Trophoblast cell (in vitro differentiated cells and primary cell): ENCODE results near the gene EVI5L.

ENCODE experiments used
- DNase-seq, 2 donors: peaks; one replicate each; pipeline ENCODE4 v3.0.0-alpha.2; 2016
- H2AFZ ChIP-seq: 2 replicates; pipeline ENCODE4 v1.6.1; 2013; ENCODE audit warnings: low read length, moderate library complexity, mild to moderate bottlenecking; ENCODE audit not compliant: insufficient read depth, poor library complexity
- H2AK5ac ChIP-seq: 2 replicates; pipeline ENCODE4 v1.6.1; 2013; ENCODE audit warnings: mild to moderate bottlenecking, low read length
- H2BK120ac ChIP-seq: 2 replicates; pipeline ENCODE4 v1.6.1; 2013; ENCODE audit warnings: low read length, mild to moderate bottlenecking, moderate library complexity; ENCODE audit not compliant: insufficient read depth, poor library complexity
- H2BK12ac ChIP-seq: 2 replicates; pipeline ENCODE4 v1.6.1; 2013; ENCODE audit warnings: mild to moderate bottlenecking, low read length, moderate library complexity
- H2BK5ac ChIP-seq: 2 replicates; pipeline ENCODE4 v1.6.1; 2013; ENCODE audit warnings: low read length, low read depth, moderate library complexity, mild to moderate bottlenecking; ENCODE audit not compliant: poor library complexity
- H3K14ac ChIP-seq: 2 replicates; pipeline ENCODE4 v1.6.1; 2013; ENCODE audit warnings: mild to moderate bottlenecking, low read length
- H3K18ac ChIP-seq: 2 replicates; pipeline ENCODE4 v1.6.1; 2013; ENCODE audit warnings: mild to moderate bottlenecking, low read length
- H3K23ac ChIP-seq: 2 replicates; pipeline ENCODE4 v1.6.1; 2013; ENCODE audit warnings: low read length
- H3K27ac ChIP-seq: 2 replicates; pipeline ENCODE4 v1.5.1; 2013; ENCODE audit warnings: low read depth, mild to moderate bottlenecking, inconsistent platforms, low read length, moderate library complexity
- H3K27me3 ChIP-seq: 2 replicates; pipeline ENCODE4 v1.6.1; 2013; ENCODE audit warnings: inconsistent platforms, mild to moderate bottlenecking, low read length, moderate library complexity; ENCODE audit not compliant: insufficient read depth
- H3K36me3 ChIP-seq, 2 experiments: 1 replicate in 1 of 2; 2 replicates in 1 of 2; pipeline ENCODE4 v1.6.1; 2013; ENCODE audit warnings: low read length in 2 of 2, mild to moderate bottlenecking in 2 of 2, moderate library complexity in 1 of 2; ENCODE audit not compliant: insufficient read depth in 2 of 2, control insufficient read depth in 1 of 2
- H3K4ac ChIP-seq: 2 replicates; pipeline ENCODE4 v1.6.1; 2013; ENCODE audit warnings: low read depth, mild to moderate bottlenecking, low read length, moderate library complexity
- H3K4me1 ChIP-seq, 2 experiments: 1 replicate in 1 of 2; 2 replicates in 1 of 2; pipeline ENCODE4 v1.6.1; 2013; ENCODE audit warnings: low read length in 2 of 2, mild to moderate bottlenecking in 2 of 2, moderate library complexity in 1 of 2; ENCODE audit not compliant: insufficient read depth in 2 of 2, control insufficient read depth in 1 of 2
- H3K4me2 ChIP-seq: 2 replicates; pipeline ENCODE4 v1.6.1; 2013; ENCODE audit warnings: inconsistent platforms, mild to moderate bottlenecking, low read length, moderate library complexity
- H3K4me3 ChIP-seq: 2 replicates; pipeline ENCODE4 v1.5.1; 2013; ENCODE audit warnings: mild to moderate bottlenecking, low read depth, low read length, inconsistent platforms
- H3K79me1 ChIP-seq: one replicate; pipeline ENCODE4 v1.6.1; 2013; ENCODE audit warnings: low read length
- H3K79me2 ChIP-seq: 2 replicates; pipeline ENCODE4 v1.6.1; 2013; ENCODE audit warnings: low read length, mild to moderate bottlenecking; ENCODE audit not compliant: control insufficient read depth, insufficient read depth, poor library complexity
- H3K9ac ChIP-seq: 2 replicates; pipeline ENCODE4 v1.6.1; 2013; ENCODE audit warnings: mild to moderate bottlenecking, low read length
- H3K9me3 ChIP-seq: 2 replicates; pipeline ENCODE4 v1.6.1; 2013; ENCODE audit warnings: low read depth, mild to moderate bottlenecking, control low read depth, inconsistent platforms, low read length; ENCODE audit not compliant: insufficient read depth
- H4K12ac ChIP-seq: 2 replicates; pipeline ENCODE4 v1.6.1; 2013; ENCODE audit warnings: low read depth, mild to moderate bottlenecking, low read length, moderate library complexity
- H4K8ac ChIP-seq: 2 replicates; pipeline ENCODE4 v1.6.1; 2013; ENCODE audit warnings: low read depth, mild to moderate bottlenecking, low read length, moderate library complexity
- H4K91ac ChIP-seq: one replicate; pipeline ENCODE4 v1.6.1; 2013; ENCODE audit warnings: low read depth, mild to moderate bottlenecking, low read length, moderate library complexity
- WGBS: extraction: QIAGEN DNeasy Blood & Tissue Kit; methylation state at CpG from one replicate; pipeline ENCODE4 v1.1.7; 2013; ENCODE audit warnings: missing lambda C conversion rate; ENCODE audit not compliant: insufficient read length, insufficient coverage; ENCODE audit errors: extremely low coverage; 5-methylcytosine and 5-hydroxymethylcytosine counted together

EVI5L gene

GRCh38 chr19:7870571-7871436 is 40.8 kb downstream of the EVI5L start:
- WGBS = no CpG with 5 or more reads among the region's 11 CpGs
- Histone ChIP-seq H3K36me3 (no peaks in the 10 kb centered on the region), H3K4me2 (no peak overlapping the region), H3K4me3 (no peak overlapping the region), H3K79me1 (peaks cover 3% of the 10 kb centered on the region), H4K91ac (no peak overlapping the region), H3K23ac (no peak overlapping the region), H2BK12ac (no peak overlapping the region), H3K9ac (no peak overlapping the region), H3K27me3 (peaks cover 19% of the 10 kb centered on the region), H3K9me3 (peaks cover 13% of the 10 kb centered on the region), H3K14ac (no peak overlapping the region), H4K8ac (no peak overlapping the region), H3K4me1 (peaks cover 16 to 40% of the 10 kb centered on the region in 2 experiments), H4K12ac (no peak overlapping the region), H2BK5ac (no peak overlapping the region), H3K79me2 (no peaks in the 10 kb centered on the region), H2BK120ac (no peak overlapping the region), H3K4ac (no peak overlapping the region), H3K18ac (no peak overlapping the region), H2AK5ac (no peak overlapping the region), H3K27ac (peak overlapping the region; percentile 16), H2AFZ (no peak overlapping the region)
- peak; percentile 60 to 69 for DNase-seq

DNA sequence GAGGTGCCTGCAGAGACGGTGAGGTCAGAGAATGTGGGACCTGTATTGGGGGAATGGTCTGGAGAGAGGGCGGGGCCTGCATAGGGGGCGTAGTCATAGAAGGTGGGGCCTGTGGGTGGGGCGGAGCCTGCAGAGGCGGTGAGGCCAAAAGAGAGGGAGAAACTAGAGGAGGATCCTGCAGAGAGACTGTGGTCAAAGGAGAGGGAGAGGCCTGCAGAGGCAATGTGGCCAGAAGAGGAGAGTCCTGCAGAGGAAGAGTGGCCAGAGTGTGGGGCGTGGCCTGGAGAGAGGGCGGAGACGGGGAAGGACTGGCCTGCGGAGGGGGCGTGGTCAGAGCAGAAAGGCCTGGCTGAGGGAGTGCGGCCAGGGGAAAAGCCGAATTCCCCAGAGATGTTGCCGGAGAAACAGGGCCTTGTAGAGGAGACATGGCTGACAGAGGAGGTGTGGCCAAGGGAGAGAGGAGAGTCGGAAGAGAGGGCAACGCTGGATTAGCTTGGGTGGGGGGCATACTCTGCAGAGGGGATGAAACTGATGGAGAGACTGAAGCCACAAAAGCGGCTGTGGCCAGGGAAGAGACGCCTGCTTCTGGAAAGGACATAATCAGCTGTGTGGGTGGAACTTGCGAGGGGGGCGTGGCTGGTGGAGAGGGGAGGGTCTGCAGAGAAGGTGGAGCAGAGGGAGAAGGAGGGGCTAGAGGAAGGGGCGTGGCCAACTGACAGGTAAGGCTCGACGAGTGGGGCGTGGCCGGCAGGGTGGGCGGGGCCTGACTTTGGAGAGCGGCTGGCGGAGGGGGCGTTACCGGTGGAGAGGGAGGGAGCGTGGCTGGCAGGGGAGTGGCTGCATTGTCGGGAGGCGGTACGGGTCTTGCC is 41.7 kb downstream of the EVI5L start:
- no peak overlapping the region for H4K91ac ChIP-seq
- no peak overlapping the region for H3K4ac ChIP-seq
- H3K4me2 ChIP-seq = peak overlapping the region; percentile 13
- H3K27me3 ChIP-seq = peaks cover 19% of the 10 kb centered on the region
- H2AFZ ChIP-seq = peak overlapping the region; percentile 30
- no peak overlapping the region for H3K4me3 ChIP-seq
- no peak overlapping the region for H3K14ac ChIP-seq
- peaks cover 16 to 40% of the 10 kb centered on the region in 2 experiments for H3K4me1 ChIP-seq
- peaks cover 13% of the 10 kb centered on the region for H3K9me3 ChIP-seq
- H3K9ac ChIP-seq = no peak overlapping the region
- no peak overlapping the region for H3K18ac ChIP-seq
- H4K12ac ChIP-seq = peak overlapping the region; percentile 12
- H3K23ac ChIP-seq = no peak overlapping the region
- no peaks in the 10 kb centered on the region for H3K36me3 ChIP-seq
- H3K27ac ChIP-seq = peak overlapping the region; percentile 13
- no peak overlapping the region for H2BK5ac ChIP-seq
- no peak overlapping the region for H2BK12ac ChIP-seq
- H2AK5ac ChIP-seq = no peak overlapping the region
- H3K79me2 ChIP-seq = no peaks in the 10 kb centered on the region
- no CpG with 5 or more reads among the region's 33 CpGs for WGBS
- peaks cover 3% of the 10 kb centered on the region for H3K79me1 ChIP-seq
- H2BK120ac ChIP-seq = no peak overlapping the region
- H4K8ac ChIP-seq = peak overlapping the region; percentile 8
- peak; percentile 93 to 97 for DNase-seq

DNA sequence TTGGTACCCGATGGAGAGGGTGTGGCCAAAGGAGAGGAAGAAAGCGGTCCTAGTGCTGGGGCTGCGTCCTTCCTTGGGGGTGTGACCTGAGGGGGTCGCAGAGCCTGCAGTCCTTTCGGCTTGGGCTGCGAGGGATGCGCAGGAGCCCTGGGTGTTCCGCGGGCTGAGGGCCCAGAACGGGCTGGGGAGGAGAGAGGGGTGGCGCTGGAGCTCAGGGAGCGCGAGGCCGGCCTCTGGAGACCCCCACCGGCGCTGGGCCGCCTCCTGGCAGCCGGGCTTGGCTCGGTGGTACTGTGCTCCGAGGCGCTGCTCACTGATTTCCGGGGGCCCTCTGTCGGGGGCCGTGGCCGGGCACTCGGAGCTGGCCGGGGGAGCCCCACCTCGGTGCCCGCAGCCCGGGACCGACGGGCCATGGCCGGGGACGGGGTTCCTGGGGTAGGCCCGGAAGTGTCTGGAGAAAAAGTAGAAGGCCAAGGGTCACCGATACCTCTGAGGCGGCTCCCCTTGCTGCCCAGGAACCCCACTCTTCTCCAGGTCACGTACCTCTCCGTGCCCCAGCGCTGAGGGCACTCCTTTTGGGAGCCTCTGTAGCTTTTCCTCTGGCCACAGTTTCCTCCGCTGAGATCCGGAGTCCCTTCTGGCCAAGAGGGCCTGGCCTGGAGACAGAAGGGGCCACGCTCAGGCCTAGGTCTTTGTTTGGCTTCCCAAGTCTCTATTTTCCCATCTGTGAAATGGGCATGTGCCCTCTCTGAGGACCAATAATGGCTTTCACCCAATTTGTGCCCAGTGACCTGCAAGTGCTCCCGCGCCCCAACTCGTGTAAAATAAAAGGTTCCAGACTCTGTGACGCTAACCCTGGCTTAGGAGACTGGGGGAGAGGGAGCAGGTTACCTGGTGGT is 42.5 kb downstream of the EVI5L start:
- H3K79me2 ChIP-seq = no peaks in the 10 kb centered on the region
- no peak overlapping the region for H3K14ac ChIP-seq
- H3K9me3 ChIP-seq = peaks cover 10% of the 10 kb centered on the region
- no peak overlapping the region for H4K12ac ChIP-seq
- H2BK12ac ChIP-seq = no peak overlapping the region
- no peak overlapping the region for H2AK5ac ChIP-seq
- no peak overlapping the region for H3K18ac ChIP-seq
- no peaks in the 10 kb centered on the region for H3K36me3 ChIP-seq
- no peak for DNase-seq
- peaks cover 3% of the 10 kb centered on the region for H3K79me1 ChIP-seq
- H3K27me3 ChIP-seq = peaks cover 19% of the 10 kb centered on the region
- H2BK5ac ChIP-seq = no peak overlapping the region
- no peak overlapping the region for H3K4me2 ChIP-seq
- no CpG with 5 or more reads among the region's 47 CpGs for WGBS
- no peak overlapping the region for H3K27ac ChIP-seq
- no peak overlapping the region for H2AFZ ChIP-seq
- H4K8ac ChIP-seq = no peak overlapping the region
- H3K9ac ChIP-seq = no peak overlapping the region
- no peak overlapping the region for H2BK120ac ChIP-seq
- no peak overlapping the region for H4K91ac ChIP-seq
- H3K23ac ChIP-seq = no peak overlapping the region
- no peak overlapping the region for H3K4ac ChIP-seq
- H3K4me3 ChIP-seq = no peak overlapping the region
- H3K4me1 ChIP-seq = peaks cover 16 to 40% of the 10 kb centered on the region in 2 experiments
